ENCODE measurements around the gene KLHL5. TPM values are rescaled to one million over a fixed set of nuclear protein-coding genes. Genes with fewer than 3 reads are reported as not detected.

KLHL5 gene
- total and polyA plus RNA-seq, 9 of the 15 experiments (the other 6 are each of a cell fraction or from before 2014, with no cell fraction given), result 8.0 to 30.8 (median 22.1) TPM

DNA sequence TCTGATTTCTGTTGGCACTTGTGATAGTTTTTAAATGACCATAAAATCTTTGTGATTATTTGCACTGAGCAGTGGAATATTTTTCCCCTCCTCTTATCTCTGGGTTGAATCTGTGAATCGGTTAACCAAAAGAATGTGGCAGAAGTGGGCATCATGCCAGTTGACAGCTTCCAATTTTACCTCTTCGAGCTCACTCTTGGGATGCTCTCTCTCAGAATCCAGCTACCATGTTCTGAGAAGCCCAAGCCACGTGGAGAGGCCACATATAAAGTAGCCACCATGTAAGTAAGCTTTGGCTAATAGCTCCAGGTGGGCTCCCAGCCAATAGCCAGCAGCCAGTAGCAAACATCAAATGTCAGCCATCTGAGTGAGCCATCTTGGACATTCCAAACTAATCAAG lies 107.4 kb downstream of the KLHL5 start (continued):
- TF ChIP-seq, protein P1, sequence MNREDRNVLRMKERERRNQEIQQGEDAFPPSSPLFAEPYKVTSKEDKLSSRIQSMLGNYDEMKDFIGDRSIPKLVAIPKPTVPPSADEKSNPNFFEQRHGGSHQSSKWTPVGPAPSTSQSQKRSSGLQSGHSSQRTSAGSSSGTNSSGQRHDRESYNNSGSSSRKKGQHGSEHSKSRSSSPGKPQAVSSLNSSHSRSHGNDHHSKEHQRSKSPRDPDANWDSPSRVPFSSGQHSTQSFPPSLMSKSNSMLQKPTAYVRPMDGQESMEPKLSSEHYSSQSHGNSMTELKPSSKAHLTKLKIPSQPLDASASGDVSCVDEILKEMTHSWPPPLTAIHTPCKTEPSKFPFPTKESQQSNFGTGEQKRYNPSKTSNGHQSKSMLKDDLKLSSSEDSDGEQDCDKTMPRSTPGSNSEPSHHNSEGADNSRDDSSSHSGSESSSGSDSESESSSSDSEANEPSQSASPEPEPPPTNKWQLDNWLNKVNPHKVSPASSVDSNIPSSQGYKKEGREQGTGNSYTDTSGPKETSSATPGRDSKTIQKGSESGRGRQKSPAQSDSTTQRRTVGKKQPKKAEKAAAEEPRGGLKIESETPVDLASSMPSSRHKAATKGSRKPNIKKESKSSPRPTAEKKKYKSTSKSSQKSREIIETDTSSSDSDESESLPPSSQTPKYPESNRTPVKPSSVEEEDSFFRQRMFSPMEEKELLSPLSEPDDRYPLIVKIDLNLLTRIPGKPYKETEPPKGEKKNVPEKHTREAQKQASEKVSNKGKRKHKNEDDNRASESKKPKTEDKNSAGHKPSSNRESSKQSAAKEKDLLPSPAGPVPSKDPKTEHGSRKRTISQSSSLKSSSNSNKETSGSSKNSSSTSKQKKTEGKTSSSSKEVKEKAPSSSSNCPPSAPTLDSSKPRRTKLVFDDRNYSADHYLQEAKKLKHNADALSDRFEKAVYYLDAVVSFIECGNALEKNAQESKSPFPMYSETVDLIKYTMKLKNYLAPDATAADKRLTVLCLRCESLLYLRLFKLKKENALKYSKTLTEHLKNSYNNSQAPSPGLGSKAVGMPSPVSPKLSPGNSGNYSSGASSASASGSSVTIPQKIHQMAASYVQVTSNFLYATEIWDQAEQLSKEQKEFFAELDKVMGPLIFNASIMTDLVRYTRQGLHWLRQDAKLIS (CRISPR knock-in tag; IDR thresholded peaks at IDR 0.05), result no peak
- no peak for TF ChIP-seq ZNF384 (IDR thresholded peaks at IDR 0.05; ENCODE audit: low read depth, low read length)
- TF ChIP-seq ZNF707 (CRISPR knock-in tag; conservative IDR thresholded peaks at IDR 0.05), result no peak
- no peak for TF ChIP-seq NR4A1 (CRISPR knock-in tag; IDR thresholded peaks at IDR 0.05)
- TF ChIP-seq NR4A1 (tag; IDR thresholded peaks at IDR 0.05), result no peak
- no peak for TF ChIP-seq THRAP3 (IDR thresholded peaks at IDR 0.05; ENCODE audit: borderline replicate concordance)
- no peak for TF ChIP-seq ZBTB17 (CRISPR knock-in tag; IDR thresholded peaks at IDR 0.05)
- TF ChIP-seq POU5F1 (IDR thresholded peaks at IDR 0.05; ENCODE audit: borderline replicate concordance, low read depth, low read length, partially characterized antibody), result no peak
- TF ChIP-seq, protein P2, sequence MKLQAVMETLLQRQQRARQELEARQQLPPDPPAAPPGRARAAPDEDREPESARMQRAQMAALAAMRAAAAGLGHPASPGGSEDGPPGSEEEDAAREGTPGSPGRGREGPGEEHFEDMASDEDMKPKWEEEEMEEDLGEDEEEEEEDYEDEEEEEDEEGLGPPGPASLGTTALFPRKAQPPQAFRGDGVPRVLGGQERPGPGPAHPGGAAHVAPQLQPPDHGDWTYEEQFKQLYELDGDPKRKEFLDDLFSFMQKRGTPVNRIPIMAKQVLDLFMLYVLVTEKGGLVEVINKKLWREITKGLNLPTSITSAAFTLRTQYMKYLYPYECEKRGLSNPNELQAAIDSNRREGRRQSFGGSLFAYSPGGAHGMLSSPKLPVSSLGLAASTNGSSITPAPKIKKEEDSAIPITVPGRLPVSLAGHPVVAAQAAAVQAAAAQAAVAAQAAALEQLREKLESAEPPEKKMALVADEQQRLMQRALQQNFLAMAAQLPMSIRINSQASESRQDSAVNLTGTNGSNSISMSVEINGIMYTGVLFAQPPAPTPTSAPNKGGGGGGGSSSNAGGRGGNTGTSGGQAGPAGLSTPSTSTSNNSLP (IDR thresholded peaks at IDR 0.05; ENCODE audit: borderline replicate concordance, low read depth, low read length), result no peak
- no peak for TF ChIP-seq NBN (IDR thresholded peaks at IDR 0.05; ENCODE audit: low read depth)
- TF ChIP-seq, protein P3, sequence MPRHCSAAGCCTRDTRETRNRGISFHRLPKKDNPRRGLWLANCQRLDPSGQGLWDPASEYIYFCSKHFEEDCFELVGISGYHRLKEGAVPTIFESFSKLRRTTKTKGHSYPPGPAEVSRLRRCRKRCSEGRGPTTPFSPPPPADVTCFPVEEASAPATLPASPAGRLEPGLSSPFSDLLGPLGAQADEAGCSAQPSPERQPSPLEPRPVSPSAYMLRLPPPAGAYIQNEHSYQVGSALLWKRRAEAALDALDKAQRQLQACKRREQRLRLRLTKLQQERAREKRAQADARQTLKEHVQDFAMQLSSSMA (CRISPR knock-in tag; IDR thresholded peaks at IDR 0.05), result no peak
- TF ChIP-seq SMAD3 (CRISPR knock-in tag; conservative IDR thresholded peaks at IDR 0.05), result no peak
- TF ChIP-seq MAFG (tag; conservative IDR thresholded peaks at IDR 0.05), result no peak
- no peak for TF ChIP-seq LEF1 (IDR thresholded peaks at IDR 0.05)
- TF ChIP-seq KAT2B (IDR thresholded peaks at IDR 0.05; ENCODE audit: low read depth, low read length), result no peak
- no peak for TF ChIP-seq MAZ (CRISPR knock-in tag; conservative IDR thresholded peaks at IDR 0.05 in 1 of 2, IDR thresholded peaks at IDR 0.05 in 1 of 2)
- TF ChIP-seq, protein P4, sequence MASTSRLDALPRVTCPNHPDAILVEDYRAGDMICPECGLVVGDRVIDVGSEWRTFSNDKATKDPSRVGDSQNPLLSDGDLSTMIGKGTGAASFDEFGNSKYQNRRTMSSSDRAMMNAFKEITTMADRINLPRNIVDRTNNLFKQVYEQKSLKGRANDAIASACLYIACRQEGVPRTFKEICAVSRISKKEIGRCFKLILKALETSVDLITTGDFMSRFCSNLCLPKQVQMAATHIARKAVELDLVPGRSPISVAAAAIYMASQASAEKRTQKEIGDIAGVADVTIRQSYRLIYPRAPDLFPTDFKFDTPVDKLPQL (IDR thresholded peaks at IDR 0.05; ENCODE audit: extremely low read depth, insufficient read length), result no peak
